Neutrophil (primary cell): ENCODE data around the gene NUMA1.

Experiments used
- H3K27ac ChIP-seq: fragments of 200-600 bp; sonication (generic); 2 replicates; pipeline ENCODE4 v1.5.1; 2016; ENCODE audit warnings: mild to moderate bottlenecking, moderate library complexity
- H3K27me3 ChIP-seq: fragments of 200-600 bp; sonication (generic); 2 replicates; pipeline ENCODE4 v1.6.0; 2016; ENCODE audit warnings: mild to moderate bottlenecking
- H3K36me3 ChIP-seq: fragments of 200-600 bp; sonication (generic); 2 replicates; pipeline ENCODE4 v1.5.1; 2017
- H3K4me1 ChIP-seq, 2 experiments: fragments of 200-600 bp in 1 of 2; sonication (generic) in 1 of 2; 1 replicate in 1 of 2; 2 replicates in 1 of 2; pipeline versions ENCODE4 v1.5.1 to v1.6.1; 2013 to 2016; ENCODE audit warnings: low read depth in 1 of 2, low read length in 1 of 2, mild to moderate bottlenecking in 1 of 2, moderate library complexity in 1 of 2; ENCODE audit not compliant: control insufficient read depth in 1 of 2, insufficient read depth in 1 of 2
- H3K4me3 ChIP-seq, 2 experiments: fragments of 200-600 bp in 1 of 2; sonication (generic) in 1 of 2; 1 replicate in 1 of 2; 2 replicates in 1 of 2; pipeline ENCODE4 v1.5.1; 2013 to 2016; ENCODE audit warnings: low read depth in 1 of 2, low read length in 1 of 2, mild to moderate bottlenecking in 1 of 2, moderate library complexity in 1 of 2
- H3K9me3 ChIP-seq: fragments of 200-600 bp; sonication (generic); 2 replicates; pipeline ENCODE4 v1.5.1; 2016
- CTCF ChIP-seq: fragments of 200-600 bp; sonication (generic); IDR thresholded peaks from 2 replicates; pipeline ENCODE4 v1.5.1; 2016; ENCODE audit warnings: antibody characterized with exemption

NUMA1 gene

GRCh38 chr11:72080326-72081183 lies at the start of gene NUMA1, which contains the start of gene LRRC51:
TSS of gene NUMA1 (minus strand) at chr11:72080542. CDS start at chr11:72035943, 44,599 bp downstream.
TSS of gene LRRC51 (plus strand) at chr11:72080850. CDS start at chr11:72089084, 8,234 bp downstream.
- Histone ChIP-seq H3K4me3 (peak within 1 kb of the TSS; percentile 81 to 91), H3K9me3 (no peaks in the 10 kb centered on the region), H3K36me3 (peaks cover 2% of the 10 kb centered on the region), H3K4me1 (peaks cover 31 to 47% of the 10 kb centered on the region in 2 experiments), H3K27ac (peak within 1 kb of the TSS; percentile 96), H3K27me3 (no peaks in the 10 kb centered on the region)
- peak; percentile 49 for TF ChIP-seq CTCF

- Histone ChIP-seq H3K36me3 (no peaks in the 10 kb centered on the region), H3K4me3 (no peak overlapping the region), H3K27me3 (no peaks in the 10 kb centered on the region), H3K27ac (peak overlapping the region; percentile 29), H3K4me1 (peaks cover 65 to 68% of the 10 kb centered on the region in 2 experiments), H3K9me3 (no peaks in the 10 kb centered on the region)
- no peak for TF ChIP-seq CTCF
Observed at GRCh38 chr11:72129381-72129780, 49.0 kb upstream of the NUMA1 start.

- Histone ChIP-seq H3K36me3 (no peaks in the 10 kb centered on the region), H3K27me3 (no peaks in the 10 kb centered on the region), H3K4me3 (no peak overlapping the region), H3K4me1 (peaks cover 64 to 65% of the 10 kb centered on the region in 2 experiments), H3K27ac (no peak overlapping the region), H3K9me3 (no peaks in the 10 kb centered on the region)
- no peak for TF ChIP-seq CTCF
Observed at GRCh38 chr11:72127923-72128322, 47.6 kb upstream of the NUMA1 start.

GRCh38 chr11:72125956-72126355 lies 45.6 kb upstream of the NUMA1 start:
- H3K4me3 ChIP-seq, result no peak overlapping the region
- no peaks in the 10 kb centered on the region for H3K9me3 ChIP-seq
- peaks cover 49 to 50% of the 10 kb centered on the region in 2 experiments for H3K4me1 ChIP-seq

GRCh38 chr11:72124046-72124445 lies 43.7 kb upstream of the NUMA1 start:
- TF ChIP-seq CTCF, result no peak
- H3K9me3 ChIP-seq, result no peaks in the 10 kb centered on the region

More at GRCh38 chr11:72125956-72126355, 45.6 kb upstream of the NUMA1 start:
- no peaks in the 10 kb centered on the region for H3K36me3 ChIP-seq
- H3K27ac ChIP-seq, result no peak overlapping the region
- no peak for TF ChIP-seq CTCF
- no peaks in the 10 kb centered on the region for H3K27me3 ChIP-seq

More at GRCh38 chr11:72124046-72124445, 43.7 kb upstream of the NUMA1 start:
- peaks cover 45 to 52% of the 10 kb centered on the region in 2 experiments for H3K4me1 ChIP-seq
- H3K27me3 ChIP-seq, result no peaks in the 10 kb centered on the region
- no peaks in the 10 kb centered on the region for H3K36me3 ChIP-seq
- no peak overlapping the region for H3K4me3 ChIP-seq
- H3K27ac ChIP-seq, result peak overlapping the region; percentile 66
